ENCODE results near the gene PIEZO2. TPM values are rescaled to one million over a fixed set of nuclear protein-coding genes. Genes with fewer than 3 reads are reported as not detected.

PIEZO2 gene
- total RNA-seq, 2 experiments from 2014 or later, result not detected

- CTCF ChIA-PET, result no interaction called here
- H3K9me3 Mint-ChIP-seq, result no peaks in the 10 kb centered on the region
Measured at GRCh38 chr18:10814336-10814735, 335.0 kb downstream of the PIEZO2 start.

GRCh38 chr18:10805587-10806118, 343.7 kb downstream of the PIEZO2 start:
- Mint-ChIP-seq H3K4me1 (ENCODE audit: low read depth) (no peaks in the 10 kb centered on the region), H3K36me3 (ENCODE audit: low read depth) (no peaks in the 10 kb centered on the region), H3K27me3 (no peaks in the 10 kb centered on the region), H3K27ac (no peak overlapping the region), H3K9me3 (no peaks in the 10 kb centered on the region), H3K4me3 (no peak overlapping the region)
- Histone ChIP-seq H3K4me1 (ENCODE audit: insufficient read depth, low read length) (no peaks in the 10 kb centered on the region), H3K27me3 (ENCODE audit: control insufficient read depth in 1 of 2, insufficient read depth in 2 of 2, low read length in 2 of 2) (no peaks in the 10 kb centered on the region), H3K9me3 (ENCODE audit: control insufficient read depth in 1 of 2, insufficient read depth in 1 of 2, low read length in 2 of 2) (no peaks in the 10 kb centered on the region), H3K27ac (ENCODE audit: low read depth in 1 of 2, low read length in 2 of 2) (no peak overlapping the region), H3K4me3 (ENCODE audit: low read length) (no peak overlapping the region), H3K36me3 (ENCODE audit: insufficient read depth, low read length) (no peaks in the 10 kb centered on the region)
- ATAC-seq (ENCODE audit: poor library complexity) (no peak), DNase-seq (no peak)
- POLR2A ChIA-PET, result no interaction called here
- TF ChIP-seq CTCF (IDR thresholded peaks at IDR 0.05), result no peak
- CTCF ChIA-PET, result no interaction called here
- intact Hi-C loops (cut with DNase I, micrococcal nuclease), result no loop called here

More at GRCh38 chr18:10814336-10814735, 335.0 kb downstream of the PIEZO2 start:
- H3K4me3 ChIP-seq (ENCODE audit: low read length), result no peak overlapping the region
- H3K9me3 ChIP-seq (ENCODE audit: control insufficient read depth in 1 of 2, insufficient read depth in 1 of 2, low read length in 2 of 2), result no peaks in the 10 kb centered on the region
- no peaks in the 10 kb centered on the region for H3K4me1 Mint-ChIP-seq (ENCODE audit: low read depth)
- DNase-seq (no peak), ATAC-seq (ENCODE audit: poor library complexity) (no peak)
- H3K4me3 Mint-ChIP-seq, result no peak overlapping the region
- POLR2A ChIA-PET, result no interaction called here
- H3K36me3 ChIP-seq (ENCODE audit: insufficient read depth, low read length), result no peaks in the 10 kb centered on the region
- H3K27ac Mint-ChIP-seq, result no peak overlapping the region
- peaks cover 8% of the 10 kb centered on the region for H3K27me3 Mint-ChIP-seq
- no peak for TF ChIP-seq CTCF (IDR thresholded peaks at IDR 0.05)
- H3K36me3 Mint-ChIP-seq (ENCODE audit: low read depth), result no peaks in the 10 kb centered on the region
- no peak overlapping the region for H3K27ac ChIP-seq (ENCODE audit: low read depth in 1 of 2, low read length in 2 of 2)
- no peaks in the 10 kb centered on the region for H3K4me1 ChIP-seq (ENCODE audit: insufficient read depth, low read length)
- intact Hi-C loops (cut with DNase I, micrococcal nuclease), result no loop called here
- H3K27me3 ChIP-seq (ENCODE audit: control insufficient read depth in 1 of 2, insufficient read depth in 2 of 2, low read length in 2 of 2), result no peaks in the 10 kb centered on the region

GRCh38 chr18:10804126-10804525, 345.2 kb downstream of the PIEZO2 start:
- Mint-ChIP-seq H3K4me3 (no peak overlapping the region), H3K36me3 (ENCODE audit: low read depth) (no peaks in the 10 kb centered on the region), H3K27ac (no peak overlapping the region), H3K27me3 (no peaks in the 10 kb centered on the region), H3K4me1 (ENCODE audit: low read depth) (no peaks in the 10 kb centered on the region), H3K9me3 (no peaks in the 10 kb centered on the region)
- no peak for DNase-seq
- no peaks in the 10 kb centered on the region for H3K36me3 ChIP-seq (ENCODE audit: insufficient read depth, low read length)
- intact Hi-C loops (cut with DNase I, micrococcal nuclease), result no loop called here
- H3K4me3 ChIP-seq (ENCODE audit: low read length), result no peak overlapping the region
- H3K27me3 ChIP-seq (ENCODE audit: control insufficient read depth in 1 of 2, insufficient read depth in 2 of 2, low read length in 2 of 2), result no peaks in the 10 kb centered on the region
- TF ChIP-seq CTCF (IDR thresholded peaks at IDR 0.05), result no peak
- H3K4me1 ChIP-seq (ENCODE audit: insufficient read depth, low read length), result no peaks in the 10 kb centered on the region
- ChIA-PET CTCF (no interaction called here), POLR2A (no interaction called here)
- ATAC-seq (ENCODE audit: poor library complexity), result no peak
- H3K9me3 ChIP-seq (ENCODE audit: control insufficient read depth in 1 of 2, insufficient read depth in 1 of 2, low read length in 2 of 2), result no peaks in the 10 kb centered on the region
- H3K27ac ChIP-seq (ENCODE audit: low read depth in 1 of 2, low read length in 2 of 2), result no peak overlapping the region

Measured in CD4-positive, alpha-beta T cell (primary cell).